GM10248 (cell line): Measurements from ENCODE around the gene FFAR1.
"Not testable (repeated sequence)": the region's sequence is repeated elsewhere in the genome, so short reads cannot be mapped to it uniquely, and the experiment has no call there.

Experiments used
- CTCF ChIA-PET: fragments of 300-600 bp; sonication (Branson Sonifier 250); formaldehyde crosslinking; extraction: SDS; loops from one replicate; lab custom pipeline; 2021; ENCODE audit warnings: antibody characterized with exemption; lab: Yijun Ruan, JAX
- POLR2A ChIA-PET: fragments of 350-650 bp; sonication (Branson Sonifier 250); formaldehyde crosslinking; extraction: SDS; loops from one replicate; lab custom pipeline; 2020; ENCODE audit warnings: antibody characterized with exemption; lab: Yijun Ruan, JAX
- DNase-seq: peaks from one replicate; pipeline ENCODE4 v3.0.0; 2012; ENCODE audit errors: extremely low spot score
- CTCF ChIP-seq: IDR thresholded peaks from 2 replicates; pipeline ENCODE4 v1.5.1; 2012; ENCODE audit warnings: mild to moderate bottlenecking, low read depth; ENCODE audit errors: extremely low read depth, missing control alignments, control extremely low read depth

Gene FFAR1

GRCh38 chr19:35353635-35354034, 5.9 kb downstream of the FFAR1 start:
- peak; percentile 1 for DNase-seq
- no peak for TF ChIP-seq CTCF
- ChIA-PET POLR2A (interaction anchor here (1.4 kb wide), 1 partner anchor 156 kb away, joined by 4 read pairs; no protein-coding TSS in a partner anchor), CTCF (interaction anchor here (0.8 to 7.2 kb wide), 42 partner anchors 8 to 238 kb away, joined by 3 to 125 read pairs (median 7); partner anchors contain the start of gene FFAR2)

GRCh38 chr19:35354898-35355297, 7.2 kb downstream of the FFAR1 start:
- ChIA-PET CTCF (interaction anchor here (1.6 to 7.2 kb wide), 5 partner anchors 8 to 139 kb away, joined by 3 to 125 read pairs (median 27); partner anchors contain the start of gene FFAR1), POLR2A (no interaction called here)
- no peak for TF ChIP-seq CTCF
- DNase-seq: peak; percentile 3

GRCh38 chr19:35355791-35356460, 8.2 kb downstream of the FFAR1 start:
- ChIA-PET POLR2A (interaction anchor here (0.6 to 0.9 kb wide), 3 partner anchors 11 to 153 kb away, joined by 3 to 4 read pairs (median 3); no protein-coding TSS in a partner anchor), CTCF (interaction anchor here (1.5 to 7.2 kb wide), 8 partner anchors 9 to 153 kb away, joined by 3 to 125 read pairs (median 6); partner anchors contain the start of genes FFAR1 and KRTDAP)
- peak; percentile 9 for DNase-seq
- TF ChIP-seq CTCF: no peak

- CTCF ChIA-PET: interaction anchor here (0.9 to 7.2 kb wide), 10 partner anchors 17 to 151 kb away, joined by 3 to 125 read pairs (median 4); partner anchors contain the start of gene KRTDAP
- peak; percentile 5 for DNase-seq
- no peak for TF ChIP-seq CTCF
- POLR2A ChIA-PET: interaction anchor here (1.0 kb wide), 1 partner anchor 10 kb away, joined by 4 read pairs; no protein-coding TSS in a partner anchor
These were observed 10.3 kb downstream of the FFAR1 start, which contains the start of gene FFAR3 for GRCh38 chr19:35357867-35358573. FFAR3 (plus strand) TSS chr19:35358460; CDS start chr19:35358891, 431 bp downstream.

- DNase-seq, POLR2A ChIA-PET: not testable (repeated sequence)
- CTCF ChIA-PET: interaction anchor here (0.9 to 7.2 kb wide), 2 partner anchors 111 to 139 kb away, joined by 3 to 125 read pairs; no protein-coding TSS in a partner anchor
These were observed 11.1 kb downstream of the FFAR1 start for GRCh38 chr19:35358834-35359233.

- DNase-seq, POLR2A ChIA-PET, CTCF ChIA-PET: not testable (repeated sequence)
These were observed 11.7 kb downstream of the FFAR1 start for GRCh38 chr19:35359395-35359794.

- CTCF ChIA-PET, POLR2A ChIA-PET: not testable (repeated sequence)
These were observed 12.4 kb downstream of the FFAR1 start for GRCh38 chr19:35360081-35360480.

More at GRCh38 chr19:35360081-35360480, 12.4 kb downstream of the FFAR1 start:
- not testable (repeated sequence) for DNase-seq
